HG03064 (cell line): Measurements from ENCODE around the gene RNF166.

Experiments
- ATAC-seq: cut with Tn5 transposase; IDR thresholded peaks from one replicate; pipeline ENCODE4 v1.9.1; 2021; ENCODE audit warnings: low read depth; ENCODE audit not compliant: unreplicated experiment

RNF166 gene

DNA sequence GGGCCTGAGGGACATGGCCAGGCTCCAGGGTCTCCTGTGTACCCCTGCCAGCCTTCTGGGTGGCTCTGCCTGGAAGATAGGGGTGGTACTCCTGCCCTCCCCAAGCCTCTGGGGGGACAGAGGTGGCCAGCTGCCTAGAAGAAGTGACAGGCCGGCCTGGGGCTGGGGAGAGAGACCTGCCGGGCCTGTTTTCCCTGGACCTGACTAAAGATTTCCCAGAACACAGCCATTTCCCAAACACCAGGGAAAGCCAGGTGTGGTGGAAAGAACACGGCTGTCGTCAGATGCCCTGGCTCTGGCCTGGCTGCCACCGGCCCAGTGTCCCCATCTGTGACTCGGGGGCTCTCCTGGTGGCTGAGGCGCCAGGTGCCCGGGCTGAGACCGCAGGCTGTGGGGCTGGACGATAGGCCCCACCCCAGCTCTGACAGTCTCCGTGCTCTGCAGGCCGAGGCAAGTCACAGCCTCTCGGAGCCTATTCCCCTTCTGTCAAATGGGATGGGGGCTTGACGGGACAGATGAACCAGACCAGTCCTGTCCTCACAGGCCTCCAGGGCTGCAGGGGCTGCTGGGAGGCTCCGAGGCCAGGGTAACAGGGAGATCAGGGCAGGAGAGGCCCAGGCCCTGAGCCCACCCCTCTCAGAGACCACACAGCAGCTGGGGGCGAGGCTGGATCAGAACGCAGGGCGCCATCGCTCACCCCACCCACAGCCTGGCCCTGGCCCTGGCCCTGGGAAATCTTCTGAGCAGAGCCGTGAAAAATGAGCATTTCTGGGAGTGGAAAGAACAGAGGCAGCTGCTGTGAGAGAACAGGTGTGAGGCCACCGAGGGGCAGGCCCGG lies 33.1 kb upstream of the RNF166 start:
- ATAC-seq, result no peak

GRCh38 chr16:88738151-88739084 lies 32.2 kb upstream of the RNF166 start:
- no peak for ATAC-seq

DNA sequence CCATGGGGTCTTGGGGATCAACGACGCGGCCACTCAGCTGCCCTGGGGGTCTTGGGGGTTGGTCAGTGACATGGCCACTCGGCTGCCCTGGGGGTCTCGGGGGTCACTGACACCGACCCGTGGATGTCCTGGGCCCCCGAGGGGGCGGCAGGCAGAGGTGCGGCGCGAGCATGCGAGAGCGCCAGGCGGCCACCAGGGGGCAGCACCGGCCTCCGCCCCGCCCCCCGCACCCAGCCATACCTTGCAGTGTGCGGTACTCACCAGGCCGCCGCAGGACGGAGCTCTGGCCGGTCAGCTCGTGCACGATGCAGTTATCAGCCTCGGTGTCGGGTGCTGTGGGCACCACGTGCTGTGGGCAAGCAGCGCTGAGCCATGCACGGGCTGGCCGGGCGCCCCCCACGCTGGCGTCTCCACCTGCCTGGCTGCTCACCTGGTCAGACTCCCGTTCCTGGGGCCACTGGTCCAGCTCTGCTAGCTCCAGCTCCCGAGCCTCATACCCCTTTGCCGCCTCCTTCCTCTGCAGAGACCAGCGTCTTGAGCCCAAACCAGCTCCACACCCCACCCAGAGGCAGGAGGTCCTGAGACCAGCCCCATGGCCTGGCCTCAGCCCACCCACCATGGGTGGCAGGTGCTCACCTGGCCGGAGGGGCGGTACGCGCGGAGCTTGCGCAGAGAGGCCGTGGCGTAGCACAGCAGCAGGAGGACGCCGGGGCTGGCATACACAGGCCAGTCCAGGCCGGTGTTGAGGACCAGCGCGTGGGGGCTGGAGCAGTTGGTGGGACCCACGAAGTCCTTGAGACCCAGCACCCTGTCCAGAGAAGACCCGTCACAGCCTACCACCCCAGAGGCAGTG lies 31.3 kb upstream of the RNF166 start:
- no peak for ATAC-seq

DNA sequence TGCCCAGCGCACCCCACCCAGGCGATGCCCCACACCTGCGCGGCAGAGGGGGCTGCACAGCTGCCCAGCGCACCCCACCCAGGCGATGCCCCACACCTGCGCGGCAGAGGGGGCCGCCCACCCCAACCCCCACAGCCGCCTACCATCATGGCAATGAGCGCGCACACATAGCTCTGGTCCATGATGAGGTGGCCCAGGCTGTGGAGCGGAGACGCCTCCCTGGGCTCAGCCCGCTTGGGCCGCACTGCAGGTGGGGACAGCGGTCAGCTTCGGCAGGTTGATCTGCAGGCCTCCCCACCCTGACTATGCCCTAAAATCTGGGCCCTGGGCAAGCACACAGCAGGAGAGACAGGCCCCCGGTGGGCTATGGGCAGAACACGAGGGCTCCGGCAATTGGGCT lies 30.3 kb upstream of the RNF166 start:
- ATAC-seq, result no peak

GRCh38 chr16:88736088-88736487 lies 29.9 kb upstream of the RNF166 start:
- no peak for ATAC-seq

- ATAC-seq, result no peak
Measured at GRCh38 chr16:88735616-88736015, 29.4 kb upstream of the RNF166 start.

DNA sequence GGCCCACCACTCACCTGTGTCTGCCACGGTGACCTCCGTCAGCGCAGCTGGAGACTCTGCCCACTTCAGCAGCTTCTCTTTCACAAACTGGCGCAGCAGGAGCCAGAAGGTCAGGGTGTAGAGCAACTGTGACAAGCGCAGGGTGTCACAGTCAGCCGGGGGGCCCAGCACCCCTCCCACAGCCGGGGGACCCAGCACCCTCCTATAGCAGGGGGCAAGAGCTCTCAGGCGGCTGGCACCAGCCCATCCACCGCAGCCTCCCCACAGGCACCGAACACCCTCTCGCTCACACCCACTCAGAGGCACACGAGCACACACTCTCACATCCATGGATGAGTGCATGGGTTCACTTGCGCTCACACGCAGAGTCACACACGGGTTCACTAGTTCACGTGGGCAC lies 28.9 kb upstream of the RNF166 start:
- ATAC-seq, result no peak

DNA sequence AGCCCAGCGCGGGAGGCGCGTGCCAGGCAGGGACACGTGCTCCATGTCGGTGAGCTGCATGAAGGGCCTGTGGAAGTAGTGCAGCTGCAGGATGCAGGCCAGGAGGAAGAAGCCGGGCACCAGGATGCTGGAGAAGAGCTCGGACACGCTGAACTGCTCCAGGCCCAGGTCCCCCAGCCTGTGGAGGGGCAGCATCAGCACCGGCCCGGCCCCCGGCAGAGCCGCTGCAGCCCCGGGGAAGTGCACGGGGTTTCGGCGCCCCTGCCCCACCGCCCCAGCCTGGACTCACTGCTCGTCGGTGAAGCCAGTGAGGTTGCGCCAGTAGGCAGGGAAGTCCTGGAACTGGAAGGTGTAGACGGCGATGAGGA lies 28.1 kb upstream of the RNF166 start:
- no peak for ATAC-seq

DNA sequence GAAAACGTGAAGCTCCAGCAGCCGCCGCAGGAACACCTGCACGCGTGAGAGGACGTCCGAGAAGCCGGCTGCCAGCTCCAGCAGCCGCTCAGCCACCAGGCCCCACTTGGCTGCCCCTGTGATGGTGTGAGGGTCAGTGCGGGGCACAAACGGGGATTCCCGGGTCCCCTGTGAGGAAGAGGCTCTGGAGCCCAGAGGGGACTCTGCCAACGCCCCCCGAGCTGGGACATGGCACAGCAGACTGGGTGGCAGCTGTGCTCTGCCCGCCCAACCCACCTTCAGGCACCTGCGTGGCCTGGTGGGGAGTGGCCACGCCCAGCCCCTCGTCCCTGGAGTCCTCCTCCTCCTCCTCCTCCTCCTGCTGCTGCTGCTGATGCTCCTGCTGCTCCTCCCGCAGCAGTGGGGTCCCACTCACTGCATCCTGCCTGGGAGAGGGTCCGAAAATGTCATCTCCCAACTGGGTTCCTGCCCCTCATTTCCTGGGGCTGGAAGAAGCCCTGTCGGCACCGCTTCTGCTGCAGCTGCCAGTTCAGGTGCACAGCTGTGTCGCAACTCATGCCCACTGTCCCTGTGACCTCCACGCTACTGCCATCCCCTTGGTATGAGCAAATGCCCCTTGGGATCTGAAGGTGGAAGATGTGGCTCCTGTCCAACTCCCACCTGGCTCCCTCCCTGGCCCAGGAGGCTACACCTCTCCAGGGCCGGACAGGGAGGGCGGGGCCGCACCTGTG lies 27.6 kb upstream of the RNF166 start:
- no peak for ATAC-seq

- no peak for ATAC-seq
Measured at GRCh38 chr16:88732961-88733294, 26.7 kb upstream of the RNF166 start.

DNA sequence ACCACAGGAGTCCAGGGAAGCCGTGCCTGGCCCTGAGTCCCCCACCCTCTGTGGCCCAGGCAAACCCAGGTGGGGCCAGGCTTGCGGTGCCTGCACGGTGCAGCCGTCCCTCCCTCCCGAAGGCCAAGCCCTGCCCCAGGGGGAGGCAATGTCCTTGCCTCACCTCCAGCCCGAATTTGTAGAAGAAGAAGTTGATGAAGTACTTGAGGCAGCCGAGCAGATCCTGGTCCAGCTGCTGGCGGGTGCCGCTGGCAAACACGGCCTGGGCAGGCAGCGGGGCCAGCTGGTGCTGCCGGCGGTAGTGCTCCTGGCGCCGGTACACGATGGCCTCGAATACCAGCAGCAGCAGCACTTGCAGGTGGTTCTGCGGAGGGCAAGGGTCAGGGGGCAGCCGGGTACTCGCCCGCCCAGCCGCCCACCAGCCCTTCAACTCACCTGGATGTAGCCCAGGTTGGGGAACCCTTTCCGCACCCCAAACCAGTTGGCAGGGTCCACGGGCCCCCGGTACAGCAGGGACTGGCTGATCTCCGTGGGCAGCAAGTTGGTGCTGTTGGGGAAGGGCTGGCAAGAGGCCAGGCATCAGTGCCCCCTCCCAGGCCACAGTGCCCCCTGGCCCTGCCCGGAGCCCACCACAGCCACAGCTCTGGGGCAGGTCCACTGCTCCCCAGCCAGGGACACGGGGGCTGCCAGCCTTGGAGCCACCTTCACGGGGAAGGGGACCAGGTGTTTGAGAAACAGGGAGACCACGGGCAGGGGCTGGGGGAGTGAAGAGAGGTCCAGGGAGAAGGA lies 26.2 kb upstream of the RNF166 start:
- no peak for ATAC-seq

DNA sequence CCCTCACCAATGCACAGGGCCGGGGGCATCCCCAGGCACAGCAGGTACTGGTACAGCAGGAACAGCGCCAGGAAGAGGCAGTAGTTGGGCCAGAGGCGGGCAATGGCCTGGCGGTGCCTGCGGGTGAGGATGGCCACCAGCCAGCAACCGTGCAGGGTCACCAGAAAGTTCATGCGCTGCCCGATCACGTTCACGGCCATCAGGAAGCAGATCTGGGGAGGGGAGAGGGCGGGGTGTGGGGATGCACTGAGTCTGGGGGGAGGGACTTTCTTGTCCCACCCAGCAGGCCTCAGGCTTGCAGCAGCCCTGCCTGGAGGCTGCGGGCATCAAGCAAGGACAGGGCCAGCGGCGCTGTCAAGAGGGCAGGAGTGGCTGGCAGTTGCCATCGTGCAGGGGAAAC lies 25.5 kb upstream of the RNF166 start:
- no peak for ATAC-seq

- ATAC-seq, result no peak
Measured at GRCh38 chr16:88730632-88731607, 24.7 kb upstream of the RNF166 start.

- no peak for ATAC-seq
Measured at GRCh38 chr16:88727871-88728270, 21.7 kb upstream of the RNF166 start.

DNA sequence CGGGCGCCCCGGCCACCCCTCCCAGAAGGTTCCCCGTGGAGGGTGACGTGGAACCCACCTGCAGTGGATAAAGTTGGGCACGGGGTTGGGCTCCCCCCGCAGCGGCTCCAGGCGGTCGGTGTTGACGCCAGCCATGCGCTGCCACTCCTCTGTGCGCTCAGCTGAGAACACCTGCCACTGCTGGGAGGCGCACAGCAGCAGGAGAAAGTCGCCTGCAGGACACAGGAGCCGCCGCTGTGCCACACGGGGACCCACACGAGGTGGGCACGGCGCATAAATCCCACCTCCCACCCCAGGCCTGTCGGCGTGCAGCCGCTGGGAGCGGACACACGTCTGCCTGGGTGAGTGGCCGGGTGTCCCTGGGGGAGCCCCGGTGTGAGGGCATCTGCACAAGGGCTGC lies 20.8 kb upstream of the RNF166 start:
- ATAC-seq, result no peak

- no peak for ATAC-seq
Measured at GRCh38 chr16:88726408-88726749, 20.2 kb upstream of the RNF166 start.

- ATAC-seq, result no peak
Measured at GRCh38 chr16:88725609-88726407, 19.6 kb upstream of the RNF166 start.
